ENCODE results near the gene B9D1.

B9D1 gene

DNA sequence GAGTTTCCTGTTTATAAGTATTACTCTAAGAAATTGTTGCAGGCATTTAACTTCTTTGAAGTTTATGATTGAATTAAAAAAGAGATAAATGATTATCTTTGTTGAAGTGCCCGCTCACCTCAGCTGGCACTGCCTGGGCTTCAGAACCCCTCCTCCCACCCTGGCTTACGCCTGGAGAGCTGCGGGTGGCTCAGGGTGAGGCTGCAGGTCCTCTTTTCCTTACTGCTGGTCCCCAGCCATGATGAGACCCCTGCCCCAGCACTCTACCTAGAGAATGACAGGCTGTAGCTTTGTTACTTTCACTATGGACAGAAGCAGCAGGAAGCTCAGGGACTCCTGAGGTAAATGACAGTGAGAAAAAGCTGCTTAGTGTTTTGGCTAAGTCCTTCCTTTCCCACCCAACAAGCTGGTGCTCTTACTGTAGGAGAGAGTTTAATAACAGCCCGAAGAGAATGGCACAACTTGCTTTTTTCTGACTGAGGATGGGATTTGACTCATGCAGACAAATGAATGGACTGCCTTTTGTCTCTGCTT is 63.2 kb downstream of the B9D1 start:
- Mint-ChIP-seq H3K27me3 (ENCODE audit: low read depth) (no peaks in the 10 kb centered on the region), H3K36me3 (ENCODE audit: low read depth) (peaks cover 14% of the 10 kb centered on the region), H3K9me3 (no peaks in the 10 kb centered on the region), H3K27ac (no peak overlapping the region), H3K4me3 (no peak overlapping the region), H3K4me1 (peaks cover 28% of the 10 kb centered on the region)
- TF ChIP-seq, protein P1, sequence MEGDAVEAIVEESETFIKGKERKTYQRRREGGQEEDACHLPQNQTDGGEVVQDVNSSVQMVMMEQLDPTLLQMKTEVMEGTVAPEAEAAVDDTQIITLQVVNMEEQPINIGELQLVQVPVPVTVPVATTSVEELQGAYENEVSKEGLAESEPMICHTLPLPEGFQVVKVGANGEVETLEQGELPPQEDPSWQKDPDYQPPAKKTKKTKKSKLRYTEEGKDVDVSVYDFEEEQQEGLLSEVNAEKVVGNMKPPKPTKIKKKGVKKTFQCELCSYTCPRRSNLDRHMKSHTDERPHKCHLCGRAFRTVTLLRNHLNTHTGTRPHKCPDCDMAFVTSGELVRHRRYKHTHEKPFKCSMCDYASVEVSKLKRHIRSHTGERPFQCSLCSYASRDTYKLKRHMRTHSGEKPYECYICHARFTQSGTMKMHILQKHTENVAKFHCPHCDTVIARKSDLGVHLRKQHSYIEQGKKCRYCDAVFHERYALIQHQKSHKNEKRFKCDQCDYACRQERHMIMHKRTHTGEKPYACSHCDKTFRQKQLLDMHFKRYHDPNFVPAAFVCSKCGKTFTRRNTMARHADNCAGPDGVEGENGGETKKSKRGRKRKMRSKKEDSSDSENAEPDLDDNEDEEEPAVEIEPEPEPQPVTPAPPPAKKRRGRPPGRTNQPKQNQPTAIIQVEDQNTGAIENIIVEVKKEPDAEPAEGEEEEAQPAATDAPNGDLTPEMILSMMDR (IDR thresholded peaks at IDR 0.05; ENCODE audit: unreplicated experiment in 3 of 3), result no peak

DNA sequence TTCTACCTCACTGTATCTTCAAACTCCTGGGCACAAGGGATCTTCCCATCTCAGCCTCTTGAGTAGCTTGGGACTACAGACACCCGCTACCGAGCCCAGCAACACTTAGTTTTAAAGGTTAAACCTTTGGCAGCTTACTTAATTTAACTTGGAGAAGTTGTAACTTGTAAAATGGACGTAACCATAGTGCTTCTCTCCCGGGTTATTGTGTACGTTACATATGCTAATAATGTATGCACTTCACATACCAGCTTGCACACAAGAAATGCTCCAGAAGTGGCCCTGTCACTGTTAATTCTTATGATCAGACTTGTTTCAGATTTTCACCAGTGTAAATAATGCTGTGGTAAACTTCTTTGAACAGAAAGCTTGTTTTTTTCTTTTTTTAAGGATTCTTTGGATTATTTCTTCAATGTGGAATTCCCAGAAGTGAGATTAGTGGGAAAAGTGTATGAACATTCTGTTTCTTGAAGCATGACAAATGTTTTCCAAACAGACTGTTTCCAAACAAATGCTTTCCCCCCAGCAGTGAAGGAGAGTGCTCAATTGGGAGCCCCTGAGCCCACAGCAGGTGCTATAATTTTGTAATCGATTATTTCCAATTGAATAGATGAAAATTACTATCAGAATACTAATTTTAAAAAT is 63.8 kb downstream of the B9D1 start:
- Mint-ChIP-seq H3K4me3 (no peak overlapping the region), H3K9me3 (no peaks in the 10 kb centered on the region), H3K27me3 (ENCODE audit: low read depth) (no peaks in the 10 kb centered on the region), H3K4me1 (peaks cover 28% of the 10 kb centered on the region), H3K27ac (peak overlapping the region in 2 of 3 experiments; percentile 21 to 56), H3K36me3 (ENCODE audit: low read depth) (peaks cover 14% of the 10 kb centered on the region)
- TF ChIP-seq, protein P1 (IDR thresholded peaks at IDR 0.05; ENCODE audit: unreplicated experiment in 3 of 3), result no peak

DNA sequence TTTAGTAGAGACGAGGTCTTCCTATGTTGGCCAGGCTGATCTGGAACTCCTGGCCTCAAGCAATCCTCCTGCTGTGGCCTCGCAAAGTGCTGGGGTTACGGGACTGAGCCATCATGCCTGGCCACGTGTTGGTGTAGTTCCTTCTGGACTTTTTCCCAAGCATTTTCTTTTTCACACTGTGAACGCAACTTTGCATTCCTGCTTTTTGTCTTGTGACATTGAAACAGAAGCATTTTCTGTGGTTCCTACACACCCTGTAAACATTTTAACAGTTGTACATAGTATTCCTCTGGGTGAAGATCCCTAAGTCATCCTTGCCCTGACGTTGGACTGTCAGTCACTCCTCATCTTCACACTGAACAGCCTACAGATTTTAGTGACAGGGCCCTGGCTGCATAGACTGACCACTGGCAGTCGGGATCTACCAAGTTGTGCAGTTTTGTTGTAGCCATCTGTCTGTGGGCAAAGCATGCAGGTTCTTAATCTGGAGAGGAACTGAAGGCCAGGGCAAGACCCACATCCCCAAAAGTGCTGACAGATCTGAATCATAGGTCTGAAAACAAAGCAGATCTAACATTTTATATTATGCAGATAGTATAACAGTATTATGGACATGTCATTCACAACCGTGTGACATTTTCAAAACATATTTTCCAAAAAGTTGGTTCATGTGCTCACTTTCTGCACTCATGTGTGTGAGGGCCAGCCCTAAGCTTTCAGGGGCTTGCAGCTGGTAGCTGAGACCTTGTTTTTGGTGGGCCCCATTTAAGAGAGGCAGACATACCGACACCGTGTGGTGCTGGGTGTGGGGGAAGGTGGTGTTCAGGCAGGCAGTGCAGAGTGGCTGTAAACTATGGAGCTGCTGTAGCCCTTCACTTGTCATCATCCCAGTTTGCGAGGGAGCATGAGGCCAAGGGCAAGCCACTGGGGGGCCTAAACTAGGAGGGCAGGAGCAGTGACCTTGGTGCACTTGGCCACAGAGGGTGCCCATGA is 65.4 kb downstream of the B9D1 start:
- H3K27ac Mint-ChIP-seq, result peak overlapping the region in 2 of 3 experiments; percentile 58 to 67
- H3K4me3 Mint-ChIP-seq, result no peak overlapping the region
- H3K4me1 Mint-ChIP-seq, result peaks cover 32% of the 10 kb centered on the region
- TF ChIP-seq, protein P1 (IDR thresholded peaks at IDR 0.05; ENCODE audit: unreplicated experiment in 3 of 3), result no peak
- H3K27me3 Mint-ChIP-seq (ENCODE audit: low read depth), result no peaks in the 10 kb centered on the region
- H3K9me3 Mint-ChIP-seq, result no peaks in the 10 kb centered on the region
- H3K36me3 Mint-ChIP-seq (ENCODE audit: low read depth), result peaks cover 11% of the 10 kb centered on the region

DNA sequence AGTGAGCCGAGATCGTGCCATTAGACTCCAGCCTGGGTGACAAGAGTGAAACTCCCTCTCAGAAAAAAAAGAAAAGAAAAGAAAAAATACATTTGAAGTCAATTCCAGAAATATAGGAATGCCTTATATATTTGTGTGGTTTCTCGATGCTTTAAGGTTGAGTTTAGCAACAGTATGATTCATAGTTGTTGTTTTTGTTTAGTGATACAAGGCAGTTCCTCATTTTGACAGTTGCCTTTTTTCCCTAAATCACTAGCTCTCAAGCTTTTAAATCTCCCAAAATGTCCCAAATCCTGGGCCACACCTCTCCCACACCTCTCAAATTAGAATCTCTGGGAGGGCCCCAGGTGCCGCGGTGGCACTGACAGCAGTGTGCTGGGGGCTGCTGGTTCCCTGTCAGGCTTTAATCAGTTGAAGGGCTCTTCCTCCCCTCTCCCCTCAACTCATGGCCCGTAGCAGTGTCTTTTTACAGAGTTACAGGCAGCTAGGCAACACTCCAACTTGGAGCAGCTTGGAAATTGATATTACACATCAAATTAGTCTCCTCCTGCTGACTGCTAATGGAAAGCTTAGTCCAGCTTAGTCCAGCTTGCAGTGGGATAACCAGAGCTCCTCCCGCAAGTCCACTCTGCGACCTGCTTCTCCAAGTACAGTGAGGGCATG is 66.9 kb downstream of the B9D1 start:
- Mint-ChIP-seq H3K4me1 (peaks cover 43% of the 10 kb centered on the region), H3K4me3 (peak overlapping the region in 2 of 3 experiments; percentile 36 to 45), H3K9me3 (no peaks in the 10 kb centered on the region), H3K27me3 (ENCODE audit: low read depth) (no peaks in the 10 kb centered on the region), H3K36me3 (ENCODE audit: low read depth) (peaks cover 5% of the 10 kb centered on the region), H3K27ac (peak overlapping the region; percentile 63 to 75 (median 70))
- TF ChIP-seq, protein P1 (IDR thresholded peaks at IDR 0.05; ENCODE audit: unreplicated experiment in 3 of 3), result no peak

DNA sequence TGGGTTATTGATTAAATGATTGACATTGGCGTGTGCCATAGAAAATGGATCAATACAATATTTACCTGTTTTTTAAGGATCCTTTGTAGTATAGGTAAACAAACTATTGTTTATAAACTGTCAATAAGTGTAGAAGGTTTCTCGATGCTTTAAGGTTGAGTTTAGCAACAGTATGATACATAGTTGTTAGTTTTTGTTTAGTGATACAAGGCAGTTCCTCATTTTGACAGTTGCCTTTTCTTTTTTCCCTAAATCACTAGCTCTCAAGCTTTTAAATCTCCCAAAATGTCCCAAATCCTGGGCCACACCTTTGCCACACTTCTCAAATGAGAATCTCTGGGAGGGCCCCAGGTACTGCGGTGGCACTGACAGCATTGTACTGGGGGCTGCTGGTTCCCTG is 68.1 kb downstream of the B9D1 start:
- H3K27ac Mint-ChIP-seq, result peak overlapping the region in 1 of 3 experiments; percentile 43
- peaks cover 51% of the 10 kb centered on the region for H3K4me1 Mint-ChIP-seq
- H3K9me3 Mint-ChIP-seq, result no peaks in the 10 kb centered on the region
- H3K27me3 Mint-ChIP-seq (ENCODE audit: low read depth), result no peaks in the 10 kb centered on the region
- H3K36me3 Mint-ChIP-seq (ENCODE audit: low read depth), result peaks cover 5% of the 10 kb centered on the region
- H3K4me3 Mint-ChIP-seq, result no peak overlapping the region
- TF ChIP-seq, protein P1 (IDR thresholded peaks at IDR 0.05; ENCODE audit: unreplicated experiment in 3 of 3), result no peak

Measured in nephron (organoid).